Panc1 (cell line): ENCODE data around the gene YIF1A. TPM values are rescaled to one million over a fixed set of nuclear protein-coding genes. Genes with fewer than 3 reads are reported as not detected.

Experiments used
- ATAC-seq: fragments of 200-7000 bp; cut with Tn5 transposase; 2 replicates; pipeline ENCODE4 v1.9.1; 2020; ENCODE audit warnings: mild to moderate bottlenecking, moderate library complexity
- BruUV-seq: library from RNA; stranded (reverse); fragments of 400-500 nt; replicated peaks from 2 replicates; lab custom pipeline; 2021; lab: Mats Ljungman, UMichigan
- CTCF ChIA-PET: fragments of 300-600 bp; sonication (Branson Sonifier 250); formaldehyde crosslinking; loops from one replicate; lab custom pipeline; 2022; ENCODE audit warnings: antibody characterized with exemption; lab: Charles Lee
- POLR2A ChIA-PET: fragments of 300-600 bp; sonication (Branson Sonifier 250); formaldehyde crosslinking; loops from one replicate; lab custom pipeline; 2022; ENCODE audit warnings: antibody characterized with exemption; lab: Charles Lee
- DNase-seq: peaks from one replicate; pipeline ENCODE4 v3.0.0-alpha.2; 2010; ENCODE audit warnings: low read depth, low spot score
- H3K27ac ChIP-seq: 2 replicates; pipeline ENCODE4 v1.5.1; 2011; ENCODE audit warnings: mild to moderate bottlenecking, low read length, inconsistent platforms
- H3K27me3 ChIP-seq: fragments of 200-500 bp; sonication (Bioruptor generic); 2 replicates; pipeline ENCODE4 v1.6.0; 2014; ENCODE audit warnings: low read length, inconsistent platforms; ENCODE audit not compliant: control insufficient read depth, insufficient read depth
- H3K36me3 ChIP-seq: fragments of 200-500 bp; sonication (Bioruptor generic); 2 replicates; pipeline ENCODE4 v1.5.1; 2014; ENCODE audit warnings: inconsistent platforms, mild to moderate bottlenecking, low read length, moderate library complexity; ENCODE audit not compliant: control insufficient read depth, insufficient read depth
- H3K4me1 ChIP-seq: 2 replicates; pipeline ENCODE4 v1.5.1; 2011; ENCODE audit warnings: inconsistent platforms, mild to moderate bottlenecking, low read length, moderate library complexity; ENCODE audit not compliant: control insufficient read depth, insufficient read depth
- H3K4me3 ChIP-seq, 2 experiments: 2 replicates each; pipeline ENCODE4 v1.5.1; 2011 to 2012; ENCODE audit warnings: low read depth in 2 of 2, low read length in 2 of 2, mild to moderate bottlenecking in 2 of 2, inconsistent platforms in 1 of 2, moderate library complexity in 1 of 2
- H3K9me3 ChIP-seq: fragments of 200-500 bp; sonication (Bioruptor generic); 2 replicates; pipeline ENCODE4 v1.5.1; 2014; ENCODE audit warnings: low read depth, mild to moderate bottlenecking, inconsistent platforms, low read length, moderate library complexity; ENCODE audit not compliant: control insufficient read depth, insufficient read depth
- CTCF ChIP-seq: fragments of 450-650 bp; IDR thresholded peaks from 2 replicates; pipeline ENCODE4 v1.5.1; 2017; ENCODE audit warnings: mild to moderate bottlenecking
- POLR2AphosphoS5 ChIP-seq: IDR thresholded peaks from 2 replicates; pipeline ENCODE4 v1.6.1; 2012; ENCODE audit warnings: mild to moderate bottlenecking, low read depth, low read length, moderate library complexity
- REST ChIP-seq, 2 experiments: IDR thresholded peaks; 2 replicates each; pipeline ENCODE4 v1.6.1; 2011 to 2012; ENCODE audit warnings: low read depth in 2 of 2, control low read depth in 1 of 2, low read length in 1 of 2, mild to moderate bottlenecking in 1 of 2, moderate library complexity in 1 of 2; ENCODE audit not compliant: insufficient read depth in 1 of 2
- SIN3A ChIP-seq: IDR thresholded peaks from 2 replicates; pipeline ENCODE4 v1.6.1; 2012; ENCODE audit warnings: low read depth, mild to moderate bottlenecking, low read length, moderate library complexity, borderline replicate concordance; ENCODE audit not compliant: insufficient read depth
- TCF7L2 ChIP-seq: IDR thresholded peaks from 2 replicates; pipeline ENCODE4 v1.6.1; 2011; ENCODE audit warnings: mild to moderate bottlenecking, low read depth, low read length, inconsistent platforms
- in situ Hi-C: cut with HindIII; loops from 2 replicates; pipeline ENCODE4 v1.10.0; 2016; ENCODE audit warnings: low sequenced_read_pairs, low pct_unique_long_range_greater_than_20kb
- intact Hi-C: fragments of 100-400 bp; cut with micrococcal nuclease; formaldehyde crosslinking; loops from one replicate; pipeline ENCODE4 v1.10.0; 2022; ENCODE audit not compliant: unreplicated experiment
- total RNA-seq: library from RNA; stranded (reverse); gene quantifications from one replicate; pipeline ENCODE4 v1.2.1, GENCODE V29; 2021; ENCODE audit not compliant: unreplicated experiment

YIF1A gene
- total RNA-seq, 1 experiment from 2014 or later: 196 TPM

GRCh38 chr11:66264383-66264782 is 24.6 kb downstream of the YIF1A start:
- BruUV-seq: no TSS peak
- DNase-seq: no peak
- Histone ChIP-seq H3K36me3 (0 out of 2 replicates have a peak, but pooled peaks cover 4% of the 10 kb centered on the region), H3K4me3 (no peak overlapping the region), H3K4me1 (peaks cover 12% of the 10 kb centered on the region), H3K27ac (no peak overlapping the region), H3K27me3 (no peaks in the 10 kb centered on the region), H3K9me3 (no peaks in the 10 kb centered on the region)
- POLR2A ChIA-PET: no interaction called here
- ATAC-seq: no peak
- in situ Hi-C loops (no loop called here), intact Hi-C loops (no loop called here)
- CTCF ChIA-PET: interaction anchor here (0.6 kb wide), 1 partner anchor 183 kb away, joined by 11 read pairs; no protein-coding TSS in a partner anchor
- no peak for TF ChIP-seq CTCF
- no peak for TF ChIP-seq TCF7L2
- TF ChIP-seq POLR2AphosphoS5: no peak
- no peak for TF ChIP-seq SIN3A
- TF ChIP-seq REST (IDR thresholded peaks at IDR 0.05; ENCODE audit: insufficient read depth in 1 of 2, low read depth in 2 of 2, low read length in 1 of 2): no peak

- in situ Hi-C loops: no loop called here
These were observed 25.2 kb downstream of the YIF1A start for GRCh38 chr11:66263785-66264184.

GRCh38 chr11:66263231-66263630 is 25.7 kb downstream of the YIF1A start:
- CTCF ChIA-PET: no interaction called here
- Histone ChIP-seq H3K4me3 (no peak overlapping the region), H3K4me1 (peaks cover 16% of the 10 kb centered on the region), H3K9me3 (no peaks in the 10 kb centered on the region), H3K27ac (no peak overlapping the region), H3K36me3 (0 out of 2 replicates have a peak, but pooled peaks cover 4% of the 10 kb centered on the region), H3K27me3 (no peaks in the 10 kb centered on the region)
- TF ChIP-seq CTCF: no peak
- no peak for TF ChIP-seq SIN3A
- TF ChIP-seq TCF7L2: no peak
- TF ChIP-seq REST (IDR thresholded peaks at IDR 0.05; ENCODE audit: insufficient read depth in 1 of 2, low read depth in 2 of 2, low read length in 1 of 2): no peak
- intact Hi-C loops (no loop called here), in situ Hi-C loops (no loop called here)
- no TSS peak for BruUV-seq
- DNase-seq (no peak), ATAC-seq (no peak)
- POLR2A ChIA-PET: no interaction called here

More at GRCh38 chr11:66263785-66264184, 25.2 kb downstream of the YIF1A start:
- TF ChIP-seq TCF7L2: no peak
- TF ChIP-seq SIN3A: no peak
- no peaks in the 10 kb centered on the region for H3K9me3 ChIP-seq
- intact Hi-C loops: no loop called here
- H3K27ac ChIP-seq: no peak overlapping the region
- H3K4me3 ChIP-seq: no peak overlapping the region
- H3K27me3 ChIP-seq: no peaks in the 10 kb centered on the region
- ATAC-seq (no peak), DNase-seq (no peak)
- CTCF ChIA-PET: no interaction called here
- 0 out of 2 replicates have a peak, but pooled peaks cover 4% of the 10 kb centered on the region for H3K36me3 ChIP-seq
- H3K4me1 ChIP-seq: peaks cover 14% of the 10 kb centered on the region
- POLR2A ChIA-PET: no interaction called here
- BruUV-seq: no TSS peak
